ENCODE results near the gene ARHGEF37.

The ARHGEF37 gene

DNA sequence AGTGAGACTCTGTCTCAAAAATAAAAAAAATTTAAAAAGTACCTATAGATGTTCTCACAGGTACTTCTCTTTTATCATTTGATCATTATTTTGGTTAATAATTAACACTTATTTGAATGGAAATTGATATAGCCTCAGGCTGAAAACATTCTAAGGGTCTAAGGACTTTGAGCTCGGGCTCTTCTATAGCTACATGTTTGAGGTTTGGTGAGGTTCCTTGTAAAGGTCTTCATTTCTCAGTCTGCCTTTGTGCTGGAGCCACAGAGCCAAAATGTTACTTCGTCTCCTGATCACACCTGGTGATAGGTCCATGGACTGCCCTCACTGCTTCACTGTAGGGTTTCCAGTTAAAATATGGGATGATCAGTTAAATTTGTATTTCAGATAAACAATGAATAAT is 22.6 kb downstream of the ARHGEF37 start:
- no peak for DNase-seq (ENCODE audit: low read depth)

DNA sequence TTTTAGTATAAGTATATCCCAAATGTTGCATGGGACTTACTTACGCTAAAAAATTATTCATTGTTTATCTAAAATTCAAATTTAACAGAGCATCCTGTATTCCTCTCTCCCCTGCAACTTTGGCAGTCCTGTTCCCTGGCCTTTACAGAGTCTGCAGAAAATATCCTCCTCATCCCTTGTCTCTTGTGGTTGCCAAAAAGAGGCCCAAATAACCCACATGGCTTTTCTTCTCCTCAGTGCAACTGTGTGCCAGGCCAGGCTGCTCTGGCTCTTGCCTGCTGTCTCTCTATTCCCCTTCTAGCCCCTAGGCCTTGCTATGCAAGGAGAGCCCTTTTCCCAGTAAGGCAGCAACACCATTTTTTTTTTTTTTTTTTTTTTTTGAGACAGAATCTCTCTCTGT is 23.0 kb downstream of the ARHGEF37 start:
- no peak for DNase-seq (ENCODE audit: low read depth)

DNA sequence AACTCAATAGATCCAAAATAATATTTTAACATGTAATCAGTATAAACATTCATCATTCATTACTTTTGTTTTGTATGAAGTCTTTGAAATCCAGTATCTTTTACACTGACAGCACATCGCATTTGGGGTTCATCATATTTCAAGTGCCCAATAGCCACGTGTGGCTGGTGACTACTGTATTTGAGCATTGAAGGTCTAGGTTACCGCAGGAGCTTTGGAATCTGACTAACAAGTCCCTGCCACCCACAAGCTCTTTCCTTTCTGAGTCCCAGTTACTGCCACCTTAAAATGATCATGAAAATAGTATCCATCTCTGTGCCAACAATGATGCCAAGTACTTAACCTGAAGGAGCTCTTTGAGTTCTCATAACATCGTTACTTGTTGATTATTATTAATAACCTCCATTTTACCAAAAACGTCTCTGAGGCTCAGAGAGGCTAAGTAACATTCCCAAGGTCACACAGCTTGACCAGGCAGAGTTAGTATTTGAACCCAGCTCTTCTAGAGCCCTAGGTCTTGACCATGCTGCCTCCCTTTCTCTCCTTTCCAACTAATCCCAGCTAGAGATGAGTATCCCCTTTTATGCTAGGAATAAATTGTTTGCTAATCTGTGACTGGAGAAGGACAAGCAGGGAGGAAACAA is 24.2 kb downstream of the ARHGEF37 start:
- no peak for DNase-seq (ENCODE audit: low read depth)

DNA sequence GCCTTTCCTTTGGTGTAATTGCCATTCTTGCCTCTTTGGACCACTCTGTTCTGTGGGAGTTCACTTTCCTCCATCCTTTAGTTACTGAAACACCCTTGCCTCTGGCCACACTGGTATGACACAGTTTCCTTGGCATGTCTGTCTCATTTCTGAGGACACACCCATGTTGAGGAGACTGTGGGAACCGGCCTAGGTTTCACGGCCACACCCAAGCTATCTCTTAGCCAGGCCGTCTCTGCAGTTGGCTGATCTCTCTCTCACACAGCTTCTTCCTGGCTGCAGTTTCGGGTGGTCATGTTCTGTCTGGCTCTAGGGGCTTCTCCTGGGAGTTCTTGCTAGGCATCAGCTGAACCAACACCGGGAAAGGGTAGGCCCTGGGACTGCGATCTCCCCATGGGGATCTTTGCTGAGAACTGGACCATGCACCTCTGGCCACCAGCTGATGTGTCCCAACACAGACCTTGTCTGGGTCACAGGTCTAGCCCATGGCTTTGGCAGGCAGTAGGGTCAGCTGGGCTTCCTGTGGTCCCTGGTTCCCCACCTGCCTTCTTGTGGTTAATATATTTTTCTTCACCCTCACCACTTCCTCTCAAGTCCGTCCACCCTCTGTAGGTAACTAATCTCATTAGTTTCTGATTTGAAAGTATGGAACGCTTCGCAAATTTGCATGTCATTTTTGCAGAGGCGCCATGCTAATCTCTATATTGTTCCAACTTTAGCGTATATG is 24.9 kb downstream of the ARHGEF37 start:
- no peak for DNase-seq (ENCODE audit: low read depth)

DNA sequence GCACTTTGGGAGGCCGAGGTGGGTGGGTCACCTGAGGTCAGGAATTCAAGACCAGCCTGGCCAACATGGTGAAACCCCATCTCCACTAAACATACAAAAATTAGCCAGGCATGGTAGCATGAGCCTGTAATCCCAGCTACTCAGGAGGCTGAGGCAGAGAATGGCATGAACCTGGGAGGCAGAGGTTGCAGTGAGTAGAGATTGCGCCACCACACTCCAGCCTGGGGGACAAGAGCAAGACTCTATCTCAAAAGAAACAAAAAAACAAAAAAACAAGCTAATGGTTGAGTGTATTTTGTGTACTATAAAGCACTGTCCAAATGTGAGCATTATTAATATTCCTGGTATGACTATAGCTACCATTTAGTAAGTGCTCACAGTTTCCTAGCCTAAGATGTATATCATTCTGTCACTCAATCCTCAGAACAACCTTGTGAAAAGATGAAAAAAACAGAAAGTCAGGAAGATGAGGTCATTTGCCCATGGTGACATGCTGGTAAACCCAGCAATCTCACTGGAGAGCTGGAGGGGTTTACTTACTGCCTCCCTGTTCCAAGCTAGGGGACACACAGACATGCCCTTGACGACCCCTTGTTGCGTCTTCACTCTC is 27.7 kb downstream of the ARHGEF37 start:
- DNase-seq (ENCODE audit: low read depth), result no peak

DNA sequence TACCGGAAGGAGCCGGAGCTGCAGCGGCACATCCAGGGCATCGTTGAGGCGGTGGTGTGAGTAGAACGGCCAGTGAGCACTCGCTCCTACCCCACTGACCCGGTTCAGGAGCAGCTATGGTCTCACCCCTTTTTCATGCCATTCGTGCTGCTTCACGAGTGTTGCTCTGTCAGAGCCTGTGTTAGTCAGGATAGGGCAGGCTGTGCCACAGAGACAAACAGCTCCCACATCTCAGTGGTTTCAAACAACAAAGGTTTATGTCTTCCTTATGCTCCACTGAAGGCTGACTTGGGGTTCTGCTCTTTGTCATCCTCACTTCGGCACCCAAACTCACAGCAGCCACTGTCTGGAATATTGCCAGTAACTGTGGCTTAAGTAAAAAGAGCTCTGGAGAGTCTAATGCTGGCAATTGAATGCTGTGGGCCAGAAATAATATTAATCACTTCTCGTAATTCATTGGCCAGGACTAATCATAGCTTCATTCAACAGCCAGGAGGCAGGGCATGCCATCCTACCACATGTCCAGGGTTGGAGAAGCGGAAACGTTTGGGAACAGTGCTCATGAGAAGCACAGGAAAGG is 28.4 kb downstream of the ARHGEF37 start:
- no peak for DNase-seq (ENCODE audit: low read depth)

DNA sequence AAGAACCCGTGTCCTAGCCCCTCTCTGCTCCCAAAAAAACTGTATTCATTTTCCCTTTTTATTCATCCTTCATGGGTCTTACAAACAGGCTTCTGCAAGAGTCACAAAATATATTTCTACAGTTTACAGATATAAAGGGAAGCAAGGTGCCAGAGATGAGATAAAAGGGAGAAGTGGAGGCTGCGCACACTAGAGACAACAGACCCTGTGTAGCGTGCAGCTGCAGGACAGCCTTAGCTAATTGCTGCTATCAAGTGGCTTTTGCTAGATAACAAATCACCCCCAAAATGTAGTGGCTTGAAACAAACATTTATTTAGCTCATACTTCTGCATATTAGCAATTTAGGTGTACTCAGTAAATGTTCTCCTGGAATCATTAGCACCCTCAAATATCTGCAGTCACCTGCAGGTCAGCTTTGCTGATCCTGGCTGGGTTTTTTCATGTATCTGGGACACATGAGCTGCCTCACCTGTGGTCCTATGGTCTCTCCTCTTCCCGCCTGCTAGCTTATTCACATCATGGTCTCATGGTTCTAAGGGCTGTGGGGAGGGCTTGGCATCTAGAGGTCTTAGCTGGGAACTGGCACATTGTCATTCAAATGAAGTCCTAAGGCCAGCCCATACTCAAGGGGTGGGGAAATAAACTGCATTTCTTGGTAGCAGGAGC is 29.4 kb downstream of the ARHGEF37 start:
- no peak for DNase-seq (ENCODE audit: low read depth)

DNA sequence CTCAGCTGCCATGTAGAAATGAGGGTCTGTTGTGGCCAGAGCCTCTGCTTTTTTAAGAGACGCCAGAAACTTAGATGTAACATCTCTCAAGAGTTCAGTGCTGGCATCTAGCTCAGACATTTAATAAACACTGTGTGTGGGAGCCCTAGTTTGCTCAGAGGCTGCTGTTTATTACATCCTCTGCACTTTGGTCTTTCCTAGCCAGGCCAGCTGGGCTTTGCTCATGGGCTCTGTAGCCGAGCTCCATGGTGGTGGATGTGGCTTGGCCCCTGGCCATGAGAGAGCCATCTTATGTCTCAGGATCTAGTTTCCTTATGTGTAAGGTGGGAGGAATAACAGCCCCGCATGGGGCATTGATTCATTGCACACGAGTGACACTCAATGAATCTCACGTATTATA is 30.0 kb downstream of the ARHGEF37 start:
- no peak for DNase-seq (ENCODE audit: low read depth)

DNA sequence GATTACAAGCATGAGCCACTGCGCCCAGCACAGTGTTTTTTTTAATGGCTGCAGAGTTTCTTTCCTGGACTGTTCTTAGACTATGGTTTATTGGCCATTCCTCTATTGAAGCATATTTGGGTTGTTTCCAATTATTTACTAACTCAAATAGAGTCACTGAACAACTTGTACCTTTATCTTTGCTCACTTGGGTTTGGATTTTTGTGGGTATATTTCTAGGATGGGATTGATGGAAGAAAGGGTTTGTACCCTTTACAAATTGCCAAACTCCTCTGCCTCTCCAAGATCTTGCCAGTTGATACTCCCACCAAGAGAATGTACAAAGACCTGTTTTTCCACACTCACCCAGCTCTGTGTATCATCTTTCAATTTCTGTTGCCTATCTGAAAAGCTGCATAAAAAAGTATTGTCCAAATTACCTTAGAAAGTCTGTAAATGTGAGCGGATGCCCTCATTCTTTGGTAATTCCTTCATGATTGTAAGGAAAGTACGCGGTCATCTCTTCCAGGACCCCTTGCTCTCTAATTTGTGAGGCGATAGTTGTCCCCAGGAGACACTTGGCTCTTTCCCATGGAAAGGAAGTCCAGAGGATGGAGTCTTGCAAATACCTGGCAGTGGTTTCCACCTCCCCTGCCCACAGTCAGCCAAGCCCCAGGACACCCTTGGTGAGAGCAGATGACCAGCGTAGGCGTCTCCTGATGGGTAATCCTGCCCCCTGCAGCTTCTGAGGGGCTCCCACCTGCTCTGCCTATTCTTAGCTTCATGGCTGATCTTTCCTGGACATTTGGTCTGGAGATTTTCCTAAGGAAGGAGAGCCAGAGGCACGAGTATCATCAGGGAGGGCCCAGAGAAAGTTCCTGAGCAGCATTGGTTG is 33.0 kb downstream of the ARHGEF37 start:
- DNase-seq (ENCODE audit: low read depth), result no peak

DNA sequence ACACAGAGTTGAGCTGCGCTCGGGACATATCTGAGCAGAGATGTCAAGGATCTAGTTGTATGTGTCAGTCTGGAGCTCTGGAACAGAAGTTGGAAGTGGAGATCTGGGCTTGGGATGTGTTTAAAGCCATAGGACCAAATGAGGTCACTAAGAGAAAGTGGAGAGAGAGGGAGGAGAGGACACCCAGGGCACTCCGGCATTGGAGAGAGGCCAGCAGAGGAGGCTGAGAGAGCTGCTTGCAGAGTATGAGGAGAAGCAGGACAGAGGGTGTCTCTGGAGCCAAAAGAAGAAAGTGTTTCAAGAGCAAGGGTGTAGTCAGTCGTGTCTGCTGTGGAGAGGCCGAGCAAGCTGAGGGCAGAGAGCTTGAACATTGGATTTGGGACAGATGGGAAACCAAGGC is 34.7 kb downstream of the ARHGEF37 start:
- DNase-seq (ENCODE audit: low read depth), result no peak

DNA sequence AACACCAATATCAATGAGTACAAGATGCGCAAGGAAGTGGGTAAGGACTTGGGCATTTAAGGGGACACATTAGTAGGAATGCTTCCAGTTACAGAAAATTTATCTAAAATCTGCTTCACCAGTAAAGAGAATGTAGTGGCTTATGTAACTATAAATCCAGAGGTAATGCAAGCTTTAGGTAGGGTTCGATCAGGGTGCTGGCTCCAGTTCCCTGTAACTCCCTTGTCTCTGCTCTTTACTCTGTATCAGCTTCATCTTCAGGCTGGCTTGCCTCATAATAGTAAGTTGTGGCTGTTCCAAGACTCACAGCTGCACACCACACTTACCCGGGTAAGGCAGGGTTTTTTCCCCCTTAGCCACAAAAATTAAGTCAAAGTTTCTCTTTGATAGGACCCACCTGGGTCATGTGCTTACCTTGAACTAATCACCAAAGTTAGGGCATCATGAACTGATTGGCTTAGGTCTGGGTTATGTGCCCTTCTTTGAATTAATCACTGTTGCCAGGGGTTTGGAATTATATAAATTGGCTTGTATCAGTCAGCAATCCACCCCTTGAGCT is 35.5 kb downstream of the ARHGEF37 start:
- DNase-seq (ENCODE audit: low read depth), result no peak

DNA sequence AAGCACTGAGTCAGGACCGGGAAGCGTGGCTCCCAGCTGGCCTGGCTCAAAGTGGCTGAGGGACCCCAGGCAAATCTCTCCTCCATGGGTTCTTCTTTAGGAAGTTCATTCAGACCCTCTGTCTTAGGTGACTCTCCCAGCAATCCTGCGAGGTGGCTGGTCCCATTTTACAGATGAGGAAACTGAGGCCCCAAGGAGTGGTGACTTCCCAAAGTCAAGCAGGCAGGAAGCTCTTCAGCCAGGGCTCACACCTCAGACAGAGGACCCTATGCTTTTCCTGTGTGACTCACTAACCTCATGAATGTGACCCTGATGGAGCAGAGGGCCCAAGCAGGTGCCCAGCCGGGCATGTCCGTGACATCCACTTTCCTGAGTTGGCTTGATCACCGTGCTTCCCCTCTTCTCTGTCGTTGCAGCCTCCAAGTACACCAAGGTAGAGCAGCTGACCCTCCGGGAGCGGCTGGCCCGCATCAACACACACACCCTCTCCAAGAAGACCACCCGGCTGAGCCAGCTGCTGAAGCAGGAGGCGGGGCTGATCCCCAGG is 36.5 kb downstream of the ARHGEF37 start:
- DNase-seq (ENCODE audit: low read depth), result no peak

DNA sequence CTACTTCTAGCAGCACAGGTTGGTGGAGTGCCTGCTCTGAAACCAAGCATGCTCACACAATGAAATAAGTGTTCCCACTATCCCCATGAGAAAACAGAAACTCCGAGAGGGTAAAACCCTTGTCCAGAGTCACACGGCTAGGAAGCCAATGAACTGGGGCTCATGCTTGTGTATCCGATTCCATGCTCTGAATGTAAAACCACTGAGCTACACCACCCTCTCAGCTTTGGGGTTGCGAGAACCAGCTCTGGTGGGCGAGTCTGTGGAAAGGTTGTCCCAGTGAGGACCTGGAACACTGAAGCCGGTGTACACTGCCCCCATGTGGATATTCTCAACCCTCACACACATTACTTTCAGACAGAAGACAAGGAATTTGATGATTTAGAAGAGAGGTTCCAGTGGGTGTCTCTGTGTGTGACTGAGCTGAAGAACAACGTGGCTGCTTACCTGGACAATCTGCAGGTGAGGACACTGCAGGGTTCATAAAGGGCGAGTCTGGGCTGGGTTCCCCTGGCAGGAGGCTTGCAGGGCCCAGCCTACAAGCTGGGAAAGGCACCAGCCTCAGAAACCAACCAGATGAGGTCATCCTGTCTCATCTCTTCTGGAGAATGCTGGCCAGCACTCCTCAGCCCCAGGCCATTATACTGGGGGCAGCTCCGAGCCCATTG is 37.4 kb downstream of the ARHGEF37 start:
- no peak for DNase-seq (ENCODE audit: low read depth)

DNA sequence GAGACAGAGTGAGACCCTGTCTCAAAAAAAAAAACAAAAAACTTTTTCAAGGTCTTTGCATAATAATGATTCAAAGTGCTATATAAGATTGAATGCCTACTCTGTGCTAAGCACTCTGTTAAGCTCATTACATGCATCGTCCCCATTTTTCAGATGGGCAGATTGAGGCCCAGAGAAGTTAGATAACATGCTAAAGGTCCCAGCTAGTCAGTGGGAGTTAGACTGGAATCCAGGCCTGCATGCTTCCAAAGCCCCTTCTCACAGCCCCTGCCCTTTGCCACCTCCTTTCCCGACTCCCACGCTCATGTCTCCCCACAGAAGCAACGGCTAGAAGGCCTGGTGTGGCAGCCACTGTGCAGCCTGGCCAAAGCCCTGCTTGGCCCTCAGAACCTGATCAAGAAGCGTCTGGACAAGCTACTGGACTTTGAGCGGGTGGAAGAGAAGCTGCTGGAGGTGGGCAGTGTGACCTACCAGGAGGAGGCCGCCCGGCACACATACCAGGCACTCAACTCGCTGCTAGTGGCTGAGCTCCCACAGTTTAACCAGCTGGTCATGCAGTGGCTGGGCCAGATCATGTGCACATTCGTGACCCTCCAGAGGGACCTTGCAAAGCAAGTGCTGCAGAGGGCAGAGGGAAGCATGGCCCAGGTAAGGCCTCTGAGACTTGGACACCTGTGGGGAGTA is 40.3 kb downstream of the ARHGEF37 start:
- DNase-seq (ENCODE audit: low read depth), result no peak

DNA sequence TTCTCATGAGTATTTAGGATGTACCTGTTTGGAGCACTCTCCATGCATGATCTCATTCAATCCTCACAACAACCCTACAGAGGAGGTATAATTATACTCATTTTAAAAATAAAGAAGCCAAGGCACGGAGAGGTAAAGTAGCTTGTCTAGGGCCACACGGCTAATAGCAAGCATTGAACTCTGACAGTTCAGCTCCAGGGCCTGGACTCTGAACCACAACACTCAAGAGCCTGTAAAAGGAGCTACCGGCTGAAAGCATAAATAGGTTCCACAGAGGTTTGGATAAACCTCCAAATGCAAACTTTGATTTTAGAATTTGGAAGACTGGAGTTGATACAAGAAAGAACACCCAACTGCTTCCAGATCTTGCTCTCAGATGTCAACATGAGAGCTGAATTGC is 41.2 kb downstream of the ARHGEF37 start:
- no peak for DNase-seq (ENCODE audit: low read depth)

DNA sequence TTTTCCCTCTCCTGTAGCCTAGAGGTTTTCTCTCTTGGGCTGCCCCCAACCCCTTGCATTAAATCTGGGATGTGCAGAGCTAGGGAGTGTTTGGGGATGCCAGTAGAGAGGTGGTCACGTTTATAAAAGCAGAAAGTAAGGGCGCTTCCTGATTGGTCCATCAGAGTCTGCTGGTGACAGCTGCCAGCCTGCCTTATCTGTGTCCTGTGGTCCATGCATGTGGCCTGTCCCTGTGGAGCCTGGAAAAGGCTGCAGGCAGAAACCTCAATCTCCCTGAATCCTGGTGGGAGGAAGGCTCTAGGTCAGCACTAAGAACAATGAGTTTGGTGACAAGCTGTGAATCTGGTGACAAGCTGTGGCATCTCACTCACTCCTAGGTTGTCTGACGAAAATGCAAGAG is 42.2 kb downstream of the ARHGEF37 start:
- no peak for DNase-seq (ENCODE audit: low read depth)

DNA sequence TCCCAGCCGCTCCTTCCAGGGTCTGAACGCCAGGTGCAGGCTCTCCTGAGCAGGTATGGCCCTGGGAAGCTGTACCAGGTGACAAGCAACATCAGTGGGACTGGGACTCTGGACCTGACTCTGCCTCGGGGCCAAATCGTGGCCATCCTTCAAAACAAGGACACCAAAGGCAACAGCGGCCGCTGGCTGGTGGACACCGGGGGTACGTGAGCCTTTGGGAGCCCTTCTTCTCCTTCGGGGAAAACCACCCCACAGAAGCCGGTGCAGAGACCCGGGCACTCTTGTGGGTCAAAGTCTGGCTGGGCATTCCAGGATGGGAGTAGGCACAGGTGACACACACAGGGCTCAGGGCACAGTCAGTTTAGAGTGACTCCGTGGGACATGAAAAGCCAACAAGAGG is 45.8 kb downstream of the ARHGEF37 start:
- DNase-seq (ENCODE audit: low read depth), result no peak

DNA sequence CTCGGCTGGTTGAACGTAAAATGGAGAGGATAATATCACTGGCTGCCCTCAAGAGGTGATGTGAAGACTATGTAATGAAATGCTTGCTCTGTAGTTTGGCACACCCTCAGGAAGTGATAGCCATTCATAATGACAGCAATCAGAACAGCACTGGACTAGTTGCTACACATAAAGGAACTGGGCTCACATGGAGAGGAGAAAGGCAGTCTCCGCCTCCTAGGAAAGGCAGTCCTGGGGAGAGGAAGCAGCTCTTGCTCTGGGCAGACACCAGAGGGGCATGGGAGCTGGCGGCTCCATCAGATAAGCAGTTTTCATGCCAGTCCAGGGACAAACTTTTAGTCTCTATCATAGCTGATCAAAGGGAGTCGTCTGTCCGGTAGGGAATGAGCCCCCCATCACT is 46.9 kb downstream of the ARHGEF37 start:
- DNase-seq (ENCODE audit: low read depth), result no peak

DNA sequence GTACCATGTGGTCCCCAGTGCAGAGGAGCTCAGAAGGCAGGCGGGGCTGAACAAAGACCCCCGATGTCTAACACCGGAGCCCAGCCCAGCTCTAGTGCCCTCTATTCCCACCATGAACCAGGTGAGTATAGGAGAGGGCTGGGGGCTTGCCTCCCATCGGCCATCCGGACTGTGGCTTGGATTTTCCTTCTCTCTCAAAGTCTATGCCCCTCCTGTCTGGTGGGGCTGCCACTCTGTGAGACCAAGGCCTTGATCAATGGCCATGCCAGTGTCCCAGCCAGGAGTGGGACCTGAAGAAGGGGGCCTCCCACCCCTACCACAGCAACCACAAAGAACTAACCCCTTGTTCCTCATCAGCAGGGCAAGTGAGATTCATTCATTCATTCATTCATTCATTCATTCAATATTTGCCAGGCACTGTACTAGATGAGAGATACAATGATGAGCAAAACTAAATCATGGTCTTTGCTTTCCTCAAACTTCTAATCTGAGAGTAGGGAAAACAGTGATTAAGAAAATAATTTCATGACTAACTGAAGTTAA is 47.6 kb downstream of the ARHGEF37 start:
- no peak for DNase-seq (ENCODE audit: low read depth)

DNA sequence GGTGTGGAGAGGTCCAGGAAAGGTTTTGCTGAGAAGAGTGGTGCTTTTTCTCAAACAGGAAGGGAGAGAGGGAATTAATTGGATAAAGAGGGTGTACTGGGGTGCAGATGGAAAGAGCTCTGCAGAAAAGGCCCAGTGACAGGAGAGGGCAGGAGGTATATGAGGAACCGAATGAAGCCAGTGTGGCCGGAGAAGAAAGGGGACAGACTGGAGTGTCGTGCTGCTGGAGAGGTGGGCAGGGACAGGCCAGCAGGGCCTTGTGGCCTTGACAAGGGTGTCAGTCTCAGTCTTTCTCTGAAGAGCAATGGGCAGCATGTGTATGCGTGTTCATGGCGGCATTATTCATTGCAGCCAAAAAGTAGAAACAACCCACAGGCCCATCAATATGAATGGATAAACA is 48.1 kb downstream of the ARHGEF37 start:
- DNase-seq (ENCODE audit: low read depth), result no peak

Data from T-helper 22 cell (primary cell).